Measurements from ENCODE around the gene SLC66A1. TPM values are rescaled to one million over a fixed set of nuclear protein-coding genes. Genes with fewer than 3 reads are reported as not detected.
A peak's percentile ranks its signal among the peaks of the same experiment; 100 is the strongest.

Gene SLC66A1
- total RNA-seq, 2 donors from 2014 or later = 10.6 to 13.1 TPM

- Histone ChIP-seq H3K9ac (ENCODE audit: low read depth in 2 of 2, low read length in 2 of 2) (no peak overlapping the region), H3K4me3 (no peak overlapping the region), H3K4me1 (no peaks in the 10 kb centered on the region), H3K27me3 (no peaks in the 10 kb centered on the region), H3K36me3 (no peaks in the 10 kb centered on the region), H3K9me3 (no peaks in the 10 kb centered on the region), H3K27ac (no peak overlapping the region)
- TF ChIP-seq, protein P1, sequence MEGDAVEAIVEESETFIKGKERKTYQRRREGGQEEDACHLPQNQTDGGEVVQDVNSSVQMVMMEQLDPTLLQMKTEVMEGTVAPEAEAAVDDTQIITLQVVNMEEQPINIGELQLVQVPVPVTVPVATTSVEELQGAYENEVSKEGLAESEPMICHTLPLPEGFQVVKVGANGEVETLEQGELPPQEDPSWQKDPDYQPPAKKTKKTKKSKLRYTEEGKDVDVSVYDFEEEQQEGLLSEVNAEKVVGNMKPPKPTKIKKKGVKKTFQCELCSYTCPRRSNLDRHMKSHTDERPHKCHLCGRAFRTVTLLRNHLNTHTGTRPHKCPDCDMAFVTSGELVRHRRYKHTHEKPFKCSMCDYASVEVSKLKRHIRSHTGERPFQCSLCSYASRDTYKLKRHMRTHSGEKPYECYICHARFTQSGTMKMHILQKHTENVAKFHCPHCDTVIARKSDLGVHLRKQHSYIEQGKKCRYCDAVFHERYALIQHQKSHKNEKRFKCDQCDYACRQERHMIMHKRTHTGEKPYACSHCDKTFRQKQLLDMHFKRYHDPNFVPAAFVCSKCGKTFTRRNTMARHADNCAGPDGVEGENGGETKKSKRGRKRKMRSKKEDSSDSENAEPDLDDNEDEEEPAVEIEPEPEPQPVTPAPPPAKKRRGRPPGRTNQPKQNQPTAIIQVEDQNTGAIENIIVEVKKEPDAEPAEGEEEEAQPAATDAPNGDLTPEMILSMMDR (IDR thresholded peaks at IDR 0.05) = no peak
- DNase-seq = no peak
- intact Hi-C loops (cut with DNase I) = no loop called here
Observed at GRCh38 chr1:19337289-19337688, 25.2 kb downstream of the SLC66A1 start.

DNA sequence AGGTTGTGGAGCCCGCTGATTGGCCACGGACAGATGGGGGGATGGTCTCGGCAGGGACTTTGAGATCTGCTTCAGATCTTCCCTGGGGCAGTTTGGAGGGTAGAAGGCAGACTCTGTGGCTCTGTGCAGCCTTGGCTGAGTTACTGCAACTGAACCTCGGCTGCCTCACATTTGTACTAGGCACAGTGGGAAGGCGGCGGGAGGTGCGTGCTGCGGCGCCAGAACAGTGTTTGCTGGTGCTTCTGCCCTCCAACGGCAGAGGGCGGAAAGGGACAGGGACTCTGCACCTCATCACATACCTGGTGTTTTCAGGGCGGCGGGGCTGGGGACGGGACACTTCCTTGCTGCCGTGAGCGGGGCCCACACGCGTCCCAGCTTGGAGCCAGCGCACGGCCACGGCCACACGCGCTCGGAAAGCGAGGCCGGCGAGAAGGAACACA, 26.2 kb downstream of the SLC66A1 start:
- H3K4me3 ChIP-seq = no peak overlapping the region
- peak; percentile 47 for DNase-seq
- TF ChIP-seq, protein P1 (IDR thresholded peaks at IDR 0.05) = no peak
- peaks cover 4% of the 10 kb centered on the region for H3K36me3 ChIP-seq
- no peak overlapping the region for H3K9ac ChIP-seq (ENCODE audit: low read depth in 2 of 2, low read length in 2 of 2)
- no peak overlapping the region for H3K27ac ChIP-seq
- no peaks in the 10 kb centered on the region for H3K4me1 ChIP-seq
- H3K9me3 ChIP-seq = no peaks in the 10 kb centered on the region
- intact Hi-C loops (cut with DNase I) = no loop called here
- no peaks in the 10 kb centered on the region for H3K27me3 ChIP-seq

- Histone ChIP-seq H3K27ac (no peak overlapping the region), H3K4me3 (no peak overlapping the region), H3K36me3 (peaks cover 12% of the 10 kb centered on the region), H3K9ac (ENCODE audit: low read depth in 2 of 2, low read length in 2 of 2) (no peak overlapping the region), H3K4me1 (no peaks in the 10 kb centered on the region), H3K9me3 (no peaks in the 10 kb centered on the region), H3K27me3 (no peaks in the 10 kb centered on the region)
- TF ChIP-seq, protein P1 (IDR thresholded peaks at IDR 0.05) = no peak
- intact Hi-C loops (cut with DNase I) = no loop called here
- no peak for DNase-seq
Observed at GRCh38 chr1:19339214-19339861, 27.2 kb downstream of the SLC66A1 start.

- Histone ChIP-seq H3K27me3 (no peaks in the 10 kb centered on the region), H3K9me3 (no peaks in the 10 kb centered on the region), H3K4me3 (no peak overlapping the region), H3K4me1 (no peaks in the 10 kb centered on the region), H3K36me3 (peaks cover 12% of the 10 kb centered on the region), H3K27ac (no peak overlapping the region), H3K9ac (ENCODE audit: low read depth in 2 of 2, low read length in 2 of 2) (no peak overlapping the region)
- TF ChIP-seq, protein P1 (IDR thresholded peaks at IDR 0.05) = no peak
- intact Hi-C loops (cut with DNase I) = loop anchor here (5.0 kb wide), 1 partner anchor 312 kb away; no protein-coding TSS in a partner anchor
- no peak for DNase-seq
Observed at GRCh38 chr1:19340387-19340937, 28.3 kb downstream of the SLC66A1 start.

GRCh38 chr1:19341201-19342061, 29.3 kb downstream of the SLC66A1 start:
- H3K27me3 ChIP-seq = no peaks in the 10 kb centered on the region
- intact Hi-C loops (cut with DNase I) = loop anchor here (5.0 kb wide), 1 partner anchor 311 kb away; no protein-coding TSS in a partner anchor
- H3K4me3 ChIP-seq = no peak overlapping the region
- peaks cover 12% of the 10 kb centered on the region for H3K36me3 ChIP-seq
- H3K27ac ChIP-seq = no peak overlapping the region
- peak overlapping the region in 1 of 2 donors; percentile 27 for H3K9ac ChIP-seq (ENCODE audit: low read depth in 2 of 2, low read length in 2 of 2)
- TF ChIP-seq, protein P1 (IDR thresholded peaks at IDR 0.05) = peak; percentile 87
- H3K9me3 ChIP-seq = no peaks in the 10 kb centered on the region
- H3K4me1 ChIP-seq = no peaks in the 10 kb centered on the region
- peak; percentile 80 for DNase-seq
